Astrocyte of the cerebellum (primary cell): ENCODE results near the gene MRC2.

ENCODE experiments used
- DNase-seq: peaks from one replicate; pipeline ENCODE4 v3.0.0-alpha.2; 2011; ENCODE audit warnings: low read depth
- H3K4me3 ChIP-seq: 2 replicates; pipeline ENCODE4 v1.5.1; 2011; ENCODE audit warnings: mild to moderate bottlenecking, low read depth, low read length, moderate library complexity
- in situ Hi-C: cut with HindIII; loops from 2 replicates; pipeline ENCODE4 v1.10.0; 2017; ENCODE audit warnings: low sequenced_read_pairs
- TF ChIP-seq, protein P1 (sequence below): IDR thresholded peaks from 2 replicates; pipeline ENCODE4 v1.5.1; 2012; ENCODE audit warnings: low read length, low read depth, moderate library complexity, mild to moderate bottlenecking; ENCODE audit errors: missing control alignments

Gene MRC2

DNA sequence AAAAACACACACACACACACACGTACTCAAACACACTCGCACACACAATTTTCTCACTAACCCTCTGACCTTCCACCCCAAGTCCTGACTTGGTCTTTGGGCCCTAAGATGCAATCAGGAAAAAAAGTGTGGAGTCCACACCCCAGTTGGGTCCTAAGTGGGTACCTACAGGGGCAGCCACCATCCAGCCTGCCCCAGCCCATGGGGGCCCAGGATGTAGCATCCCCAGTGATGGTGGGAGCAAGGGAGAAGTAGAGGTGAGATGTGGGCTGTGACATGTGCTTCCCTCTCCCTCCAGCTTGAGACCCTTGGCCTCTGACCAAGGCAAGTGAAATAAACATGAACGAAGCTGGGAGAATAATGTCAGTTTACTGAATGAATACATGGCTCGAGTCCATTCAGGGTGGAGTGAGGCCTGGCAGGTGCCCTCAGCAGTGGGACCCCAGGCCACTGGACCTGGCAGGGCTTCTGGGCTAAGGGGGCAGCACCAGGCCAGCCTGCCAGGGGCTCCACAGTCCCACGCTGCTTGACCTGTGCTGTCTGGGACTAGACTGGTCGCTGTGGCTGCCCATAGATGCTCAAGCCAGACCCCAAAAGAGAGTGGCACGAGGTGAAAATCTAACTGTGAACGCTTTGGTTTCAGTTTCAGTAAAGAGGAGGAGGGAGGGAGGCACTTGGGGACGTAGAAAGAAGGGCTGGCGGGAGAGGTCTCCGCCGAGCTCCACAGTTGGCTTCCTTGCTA lies 73.7 kb downstream of the MRC2 start:
- in situ Hi-C loops = no loop called here
- no peak overlapping the region for H3K4me3 ChIP-seq
- no peak for DNase-seq
- TF ChIP-seq, protein P1, sequence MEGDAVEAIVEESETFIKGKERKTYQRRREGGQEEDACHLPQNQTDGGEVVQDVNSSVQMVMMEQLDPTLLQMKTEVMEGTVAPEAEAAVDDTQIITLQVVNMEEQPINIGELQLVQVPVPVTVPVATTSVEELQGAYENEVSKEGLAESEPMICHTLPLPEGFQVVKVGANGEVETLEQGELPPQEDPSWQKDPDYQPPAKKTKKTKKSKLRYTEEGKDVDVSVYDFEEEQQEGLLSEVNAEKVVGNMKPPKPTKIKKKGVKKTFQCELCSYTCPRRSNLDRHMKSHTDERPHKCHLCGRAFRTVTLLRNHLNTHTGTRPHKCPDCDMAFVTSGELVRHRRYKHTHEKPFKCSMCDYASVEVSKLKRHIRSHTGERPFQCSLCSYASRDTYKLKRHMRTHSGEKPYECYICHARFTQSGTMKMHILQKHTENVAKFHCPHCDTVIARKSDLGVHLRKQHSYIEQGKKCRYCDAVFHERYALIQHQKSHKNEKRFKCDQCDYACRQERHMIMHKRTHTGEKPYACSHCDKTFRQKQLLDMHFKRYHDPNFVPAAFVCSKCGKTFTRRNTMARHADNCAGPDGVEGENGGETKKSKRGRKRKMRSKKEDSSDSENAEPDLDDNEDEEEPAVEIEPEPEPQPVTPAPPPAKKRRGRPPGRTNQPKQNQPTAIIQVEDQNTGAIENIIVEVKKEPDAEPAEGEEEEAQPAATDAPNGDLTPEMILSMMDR = no peak

DNA sequence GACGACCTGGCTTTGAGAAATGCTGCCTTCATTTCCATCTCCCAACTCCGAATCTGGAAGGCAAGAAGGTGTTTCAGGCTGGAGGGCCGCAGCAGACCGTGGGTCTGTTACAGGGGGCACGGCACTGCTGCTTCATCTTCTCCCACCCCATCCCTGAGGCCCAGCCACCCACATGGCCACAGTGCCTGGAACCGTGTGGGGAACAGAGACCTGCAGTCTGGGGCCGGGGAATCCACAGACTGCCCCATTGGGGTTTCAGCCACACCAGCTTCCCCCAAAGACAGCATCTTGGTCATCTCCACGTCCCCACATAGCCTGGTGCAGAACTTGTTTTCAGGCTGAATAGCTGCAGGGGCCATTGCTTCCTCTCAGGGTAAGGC lies 74.2 kb downstream of the MRC2 start:
- in situ Hi-C loops = no loop called here
- no peak for DNase-seq
- H3K4me3 ChIP-seq = no peak overlapping the region
- TF ChIP-seq, protein P1 = no peak

DNA sequence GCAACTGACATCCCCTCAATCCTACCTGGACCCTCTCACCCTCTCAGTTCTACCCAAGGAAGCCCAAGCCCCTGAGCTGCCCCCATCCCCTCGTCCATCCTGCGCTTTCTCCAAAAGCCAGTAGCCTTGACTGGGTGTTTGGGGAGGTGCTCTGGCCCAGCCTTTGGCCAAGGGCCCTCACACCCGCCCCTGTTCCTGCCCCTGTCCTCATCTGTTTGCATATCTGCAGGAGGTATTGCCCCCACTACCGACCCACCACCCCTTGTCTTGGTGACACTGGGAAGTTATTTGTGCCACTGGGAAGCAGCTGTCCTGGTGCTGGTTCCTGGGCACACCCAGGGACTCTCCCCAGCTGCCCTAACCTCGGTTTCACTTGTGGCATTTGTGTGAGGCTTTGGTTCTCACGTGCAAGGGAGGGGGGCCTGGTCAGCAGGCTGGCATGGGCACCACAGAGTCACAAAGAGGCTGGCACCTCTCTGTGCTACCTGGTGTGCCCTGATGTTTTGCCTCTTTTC lies 75.3 kb downstream of the MRC2 start:
- H3K4me3 ChIP-seq = no peak overlapping the region
- in situ Hi-C loops = no loop called here
- TF ChIP-seq, protein P1 = no peak
- no peak for DNase-seq

DNA sequence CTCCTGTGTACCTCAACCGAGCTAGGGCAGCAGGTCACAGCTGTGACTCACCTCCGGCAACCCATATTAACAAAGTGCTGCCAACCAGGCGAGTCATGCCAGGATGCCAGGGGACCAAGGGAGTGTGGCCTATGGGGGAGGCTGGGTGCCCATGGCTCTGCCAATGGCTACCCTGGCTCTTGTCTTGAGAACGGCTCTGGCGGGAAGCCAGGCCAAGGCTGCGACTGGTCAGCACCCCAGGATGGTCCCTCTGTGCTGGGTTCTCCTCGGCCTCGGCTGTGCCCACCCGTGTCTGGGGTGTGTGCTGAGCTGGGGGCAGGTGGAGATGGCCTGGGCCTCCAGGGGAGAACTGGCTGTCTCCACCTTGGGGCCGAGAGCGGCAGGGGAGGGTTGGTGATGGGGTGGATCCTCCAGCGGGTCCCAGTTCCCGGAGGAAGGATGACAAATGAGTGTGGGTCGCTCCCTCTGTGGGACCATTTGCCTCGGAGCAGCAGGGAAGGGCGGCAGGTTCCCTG lies 75.8 kb downstream of the MRC2 start:
- DNase-seq = no peak
- H3K4me3 ChIP-seq = peak overlapping the region; percentile 46
- in situ Hi-C loops = no loop called here
- TF ChIP-seq, protein P1 = no peak

DNA sequence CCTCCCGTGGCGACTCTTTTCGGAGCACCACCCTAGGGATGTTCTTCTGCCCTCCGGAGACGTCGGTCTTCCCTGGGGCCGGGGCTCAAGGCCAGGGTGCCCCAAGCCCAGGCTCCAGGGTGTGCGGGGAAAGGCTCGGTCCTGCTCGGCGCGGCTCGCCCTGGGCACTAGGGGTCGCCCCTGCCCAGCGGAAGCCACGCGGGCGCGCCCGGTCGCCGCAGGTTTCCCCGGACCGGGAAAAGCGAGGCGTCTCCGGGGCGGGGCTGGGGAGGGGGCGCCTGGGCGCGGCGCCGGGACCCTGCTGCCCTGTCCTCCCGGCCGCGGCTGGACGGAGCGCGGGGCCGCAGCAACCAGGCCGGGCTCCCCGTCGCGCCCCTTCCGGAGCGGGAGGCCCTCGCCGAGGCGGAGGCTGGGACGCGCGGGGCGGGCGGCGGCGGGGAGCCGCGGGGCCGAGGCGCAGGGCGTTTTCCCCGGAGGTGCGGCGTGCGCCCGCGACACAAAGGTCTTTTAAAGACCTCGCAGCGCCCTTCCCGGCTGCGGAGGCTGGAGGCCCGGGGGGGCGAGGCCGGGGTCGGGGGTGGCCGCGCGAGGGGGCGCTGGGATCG lies 76.4 kb downstream of the MRC2 start:
- TF ChIP-seq, protein P1 = peak; percentile 72
- in situ Hi-C loops = no loop called here
- H3K4me3 ChIP-seq = peak overlapping the region; percentile 46
- no peak for DNase-seq

DNA sequence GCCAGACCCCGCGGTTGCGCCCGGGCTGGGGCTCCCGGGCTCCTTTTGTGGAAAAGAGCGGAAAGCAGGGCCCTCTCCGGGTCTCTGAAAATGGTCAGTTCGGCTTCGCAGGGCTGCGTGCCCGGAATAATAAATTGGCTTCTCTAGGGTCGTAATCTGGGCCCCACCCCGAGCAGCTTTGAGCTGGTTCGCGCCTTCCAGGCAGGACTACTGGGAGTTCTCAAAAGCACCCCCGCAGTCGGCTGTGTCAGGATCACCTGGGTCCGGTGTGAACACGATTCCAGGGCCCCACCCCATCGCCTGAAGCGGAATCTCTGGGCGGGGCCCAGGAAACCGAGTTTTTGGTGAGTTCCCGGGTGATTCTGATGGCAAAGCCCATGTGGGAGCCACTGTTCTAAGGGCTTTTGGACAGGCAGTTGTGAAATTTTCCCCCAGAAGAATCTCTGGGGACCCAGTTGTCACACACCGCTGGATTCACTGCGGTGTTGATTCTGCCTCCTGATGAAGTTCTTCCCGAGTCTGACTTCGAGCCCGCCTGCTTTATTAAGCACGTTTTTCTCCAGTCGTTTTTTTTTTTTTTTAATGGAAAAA lies 77.0 kb downstream of the MRC2 start:
- H3K4me3 ChIP-seq = peak overlapping the region; percentile 46
- DNase-seq = no peak
- in situ Hi-C loops = no loop called here
- TF ChIP-seq, protein P1 = no peak
